Epithelial cell of proximal tubule (primary cell): Measurements from ENCODE around the gene CD151. TPM values are rescaled to one million over a fixed set of nuclear protein-coding genes. Genes with fewer than 3 reads are reported as not detected.
A peak's percentile ranks its signal among the peaks of the same experiment; 100 is the strongest.

Experiments used
- DNase-seq: peaks from one replicate; pipeline ENCODE4 v3.0.0-alpha.2; 2011; ENCODE audit warnings: low read depth
- H3K4me3 ChIP-seq: 2 replicates; pipeline ENCODE4 v1.5.1; 2011; ENCODE audit warnings: low read depth, mild to moderate bottlenecking, low read length
- CTCF ChIP-seq: conservative IDR thresholded peaks from 2 replicates; pipeline ENCODE4 v1.5.1; 2012; ENCODE audit warnings: low read depth, mild to moderate bottlenecking, low read length
- total RNA-seq: library from RNA; depleted of rRNA; stranded (reverse); fragments of >200 nt; gene quantifications from 2 replicates; pipeline ENCODE4 v1.2.3, GENCODE V29; 2015

The CD151 gene
- total RNA-seq, 1 donor from 2014 or later = 538 TPM

- DNase-seq = no peak
- no peak overlapping the region for H3K4me3 ChIP-seq
- TF ChIP-seq CTCF = no peak
Measured at GRCh38 chr11:866481-866880, 33.7 kb downstream of the CD151 start.

- TF ChIP-seq CTCF = no peak
- no peak for DNase-seq
- H3K4me3 ChIP-seq = no peak overlapping the region
Measured at GRCh38 chr11:867856-868358, 35.2 kb downstream of the CD151 start.

- no peak overlapping the region for H3K4me3 ChIP-seq
- no peak for DNase-seq
- TF ChIP-seq CTCF = no peak
Measured at GRCh38 chr11:868394-868793, 35.6 kb downstream of the CD151 start.

- TF ChIP-seq CTCF = no peak
- no peak for DNase-seq
- no peak overlapping the region for H3K4me3 ChIP-seq
Measured at GRCh38 chr11:868802-869201, 36.0 kb downstream of the CD151 start.

GRCh38 chr11:869399-870126 lies 36.8 kb downstream of the CD151 start:
- DNase-seq = no peak
- no peak for TF ChIP-seq CTCF
- H3K4me3 ChIP-seq = no peak overlapping the region

GRCh38 chr11:870127-870413 lies 37.3 kb downstream of the CD151 start:
- no peak overlapping the region for H3K4me3 ChIP-seq
- DNase-seq = no peak
- peak; percentile 38 for TF ChIP-seq CTCF

- TF ChIP-seq CTCF = no peak
- no peak for DNase-seq
- H3K4me3 ChIP-seq = no peak overlapping the region
Measured at GRCh38 chr11:870418-870817, 37.7 kb downstream of the CD151 start.
